PC-3 (cell line): ENCODE results near the gene PTAFR.

Source experiments
- EZH2 ChIP-seq: fragments of 300-600 bp; sonication (generic); IDR thresholded peaks from one replicate; pipeline ENCODE4 v1.6.1; 2017; ENCODE audit warnings: antibody characterized with exemption, mild to moderate bottlenecking, low read length; ENCODE audit not compliant: unreplicated experiment
- EZH2phosphoT487 ChIP-seq: fragments of 300-600 bp; sonication (generic); IDR thresholded peaks from 2 replicates; pipeline ENCODE4 v1.6.1; 2018; ENCODE audit warnings: mild to moderate bottlenecking, antibody characterized with exemption, low read length, borderline replicate concordance
- TF ChIP-seq, protein P1 (sequence below): fragments of 300-600 bp; sonication (generic); conservative IDR thresholded peaks from 2 replicates; pipeline ENCODE4 v1.5.1; 2017; ENCODE audit warnings: antibody characterized with exemption, low read depth, mild to moderate bottlenecking, low read length

DNA sequence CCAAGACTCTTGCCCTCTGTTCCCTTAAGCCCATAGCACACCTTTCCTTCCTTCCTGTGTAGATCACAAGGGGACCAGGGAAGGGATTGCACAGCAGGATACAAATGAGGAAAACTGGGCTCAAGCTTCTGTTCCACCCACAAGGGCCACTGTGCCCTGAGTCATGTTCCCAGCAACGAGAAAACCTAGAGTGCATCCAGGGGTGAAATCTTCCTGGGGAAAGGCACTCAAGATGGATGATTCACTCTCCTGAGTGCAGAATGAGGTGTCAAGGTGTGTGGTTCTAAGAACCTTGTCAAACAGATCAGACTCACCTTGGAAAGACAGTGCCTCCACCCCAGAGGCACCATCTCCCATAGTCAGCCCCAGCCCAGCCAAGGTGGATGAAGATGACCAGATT is 47.3 kb downstream of the PTAFR start:
- TF ChIP-seq, protein P1, sequence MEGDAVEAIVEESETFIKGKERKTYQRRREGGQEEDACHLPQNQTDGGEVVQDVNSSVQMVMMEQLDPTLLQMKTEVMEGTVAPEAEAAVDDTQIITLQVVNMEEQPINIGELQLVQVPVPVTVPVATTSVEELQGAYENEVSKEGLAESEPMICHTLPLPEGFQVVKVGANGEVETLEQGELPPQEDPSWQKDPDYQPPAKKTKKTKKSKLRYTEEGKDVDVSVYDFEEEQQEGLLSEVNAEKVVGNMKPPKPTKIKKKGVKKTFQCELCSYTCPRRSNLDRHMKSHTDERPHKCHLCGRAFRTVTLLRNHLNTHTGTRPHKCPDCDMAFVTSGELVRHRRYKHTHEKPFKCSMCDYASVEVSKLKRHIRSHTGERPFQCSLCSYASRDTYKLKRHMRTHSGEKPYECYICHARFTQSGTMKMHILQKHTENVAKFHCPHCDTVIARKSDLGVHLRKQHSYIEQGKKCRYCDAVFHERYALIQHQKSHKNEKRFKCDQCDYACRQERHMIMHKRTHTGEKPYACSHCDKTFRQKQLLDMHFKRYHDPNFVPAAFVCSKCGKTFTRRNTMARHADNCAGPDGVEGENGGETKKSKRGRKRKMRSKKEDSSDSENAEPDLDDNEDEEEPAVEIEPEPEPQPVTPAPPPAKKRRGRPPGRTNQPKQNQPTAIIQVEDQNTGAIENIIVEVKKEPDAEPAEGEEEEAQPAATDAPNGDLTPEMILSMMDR = no peak
- TF ChIP-seq EZH2 = no peak
- TF ChIP-seq EZH2phosphoT487 = no peak
